ENCODE results near the gene MINPP1.

Gene MINPP1

GRCh38 chr10:87552248-87552929, 47.7 kb downstream of the MINPP1 start:
- TF ChIP-seq GATA2 (IDR thresholded peaks at IDR 0.05; ENCODE audit: low read depth, low read length) (no peak), GATA3 (IDR thresholded peaks at IDR 0.05; ENCODE audit: low read depth, low read length) (no peak)

- TF ChIP-seq GATA3 (IDR thresholded peaks at IDR 0.05; ENCODE audit: low read depth, low read length) (no peak), GATA2 (IDR thresholded peaks at IDR 0.05; ENCODE audit: low read depth, low read length) (no peak)
These were observed 52.7 kb downstream of the MINPP1 start for GRCh38 chr10:87557409-87557808.

GRCh38 chr10:87558333-87558732, 53.6 kb downstream of the MINPP1 start:
- no peak for TF ChIP-seq GATA3 (IDR thresholded peaks at IDR 0.05; ENCODE audit: low read depth, low read length)
- TF ChIP-seq GATA2 (IDR thresholded peaks at IDR 0.05; ENCODE audit: low read depth, low read length), result no peak

DNA sequence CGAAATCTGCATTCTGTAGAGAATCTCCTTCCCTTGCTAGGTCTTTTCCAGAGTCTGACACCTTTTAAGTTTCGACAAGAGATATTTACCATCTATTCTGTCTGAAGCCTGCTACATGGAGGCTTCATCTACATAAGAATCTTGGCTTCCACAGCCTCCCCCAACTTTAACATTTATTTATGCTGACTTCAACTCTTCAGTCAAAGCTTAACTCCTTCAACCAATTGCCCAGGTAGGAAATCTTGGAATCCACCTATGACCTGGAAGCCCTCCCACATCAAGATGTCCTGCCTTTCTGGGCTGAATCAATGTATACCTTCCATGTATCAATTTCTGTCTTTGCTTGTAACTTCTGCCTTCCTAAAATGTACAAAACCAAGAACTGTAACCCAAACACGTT, 54.7 kb downstream of the MINPP1 start:
- TF ChIP-seq GATA2 (IDR thresholded peaks at IDR 0.05; ENCODE audit: low read depth, low read length), result no peak
- TF ChIP-seq GATA3 (IDR thresholded peaks at IDR 0.05; ENCODE audit: low read depth, low read length), result no peak

- no peak for TF ChIP-seq GATA2 (IDR thresholded peaks at IDR 0.05; ENCODE audit: low read depth, low read length)
- no peak for TF ChIP-seq GATA3 (IDR thresholded peaks at IDR 0.05; ENCODE audit: low read depth, low read length)
These were observed 55.9 kb downstream of the MINPP1 start for GRCh38 chr10:87560495-87561129.

DNA sequence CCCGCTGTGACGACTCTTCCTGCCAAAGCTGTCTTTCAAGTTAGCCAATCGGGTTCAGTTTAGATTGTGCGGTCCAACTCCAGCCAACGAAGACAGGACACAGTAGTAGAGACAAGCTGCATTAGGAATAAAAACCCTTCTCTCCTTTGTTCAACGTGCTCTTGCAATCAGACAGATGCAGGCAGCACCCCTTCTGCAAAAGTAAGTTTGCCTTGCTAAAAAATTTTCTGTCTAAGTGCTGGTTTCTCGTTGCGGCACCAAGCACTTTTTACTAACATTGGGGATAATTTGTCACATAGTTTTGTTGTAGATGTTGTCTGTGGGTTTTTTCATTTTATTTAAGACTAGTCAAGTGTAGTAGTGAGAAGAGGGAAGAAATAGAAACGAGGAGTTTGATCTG, 58.1 kb downstream of the MINPP1 start:
- TF ChIP-seq GATA2 (IDR thresholded peaks at IDR 0.05; ENCODE audit: low read depth, low read length), result no peak
- TF ChIP-seq GATA3 (IDR thresholded peaks at IDR 0.05; ENCODE audit: low read depth, low read length), result no peak

GRCh38 chr10:87565010-87565409, 60.3 kb downstream of the MINPP1 start:
- TF ChIP-seq GATA3 (IDR thresholded peaks at IDR 0.05; ENCODE audit: low read depth, low read length) (no peak), GATA2 (IDR thresholded peaks at IDR 0.05; ENCODE audit: low read depth, low read length) (no peak)

DNA sequence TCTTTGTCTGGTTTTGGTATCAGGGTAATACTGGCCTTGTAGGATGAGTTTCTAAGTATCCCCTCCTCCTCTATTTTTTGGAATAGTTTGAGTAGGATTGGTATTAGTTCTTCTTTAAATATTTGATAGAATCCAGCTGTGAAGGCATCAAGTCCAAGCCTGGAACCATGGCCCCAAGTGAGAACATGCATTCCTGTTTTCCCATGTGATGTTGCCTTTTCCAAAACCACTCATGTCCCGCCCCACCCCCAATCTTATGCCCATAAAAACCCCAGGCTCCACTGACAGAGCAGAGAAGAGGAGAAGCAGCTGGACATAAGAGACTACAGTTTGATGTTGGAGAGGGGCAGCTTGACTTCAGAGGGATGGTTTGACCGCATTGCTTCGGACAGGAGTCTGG, 71.2 kb downstream of the MINPP1 start:
- TF ChIP-seq GATA3 (IDR thresholded peaks at IDR 0.05; ENCODE audit: low read depth, low read length) (no peak), GATA2 (IDR thresholded peaks at IDR 0.05; ENCODE audit: low read depth, low read length) (no peak)

DNA sequence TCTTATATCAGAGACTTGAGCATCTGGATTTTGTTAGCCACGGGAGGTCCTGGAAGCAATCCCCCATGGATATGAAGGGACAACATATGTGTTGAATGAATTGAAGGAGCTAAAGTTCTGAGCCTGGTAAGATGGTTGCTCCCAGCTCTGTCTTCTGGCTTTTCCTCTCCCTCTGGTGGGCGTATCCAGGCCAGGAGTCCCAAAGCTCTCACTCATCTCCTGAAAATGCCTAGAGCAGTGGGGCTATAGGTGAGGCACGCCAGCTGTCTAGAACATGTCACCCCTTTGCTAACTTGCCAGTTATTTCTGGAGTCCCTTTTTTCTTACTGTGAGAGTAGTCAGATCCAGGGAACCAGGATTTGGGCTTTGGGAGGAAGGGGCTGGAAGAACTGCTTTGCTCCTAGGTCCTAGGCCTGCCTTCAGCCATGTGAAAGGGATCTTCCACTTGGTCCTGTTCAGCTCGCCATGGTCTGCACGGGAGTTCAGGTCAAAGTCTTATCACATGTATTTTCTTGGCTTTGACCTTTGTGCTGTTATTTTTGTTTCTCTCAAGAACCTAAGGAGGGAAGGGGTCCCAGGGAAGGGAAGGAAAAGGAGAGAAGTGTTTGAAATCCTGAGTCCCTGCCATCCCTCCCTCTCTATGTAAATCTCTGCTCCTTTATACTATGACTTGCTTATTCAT, 73.6 kb downstream of the MINPP1 start:
- TF ChIP-seq GATA2 (IDR thresholded peaks at IDR 0.05; ENCODE audit: low read depth, low read length) (no peak), GATA3 (IDR thresholded peaks at IDR 0.05; ENCODE audit: low read depth, low read length) (no peak)

DNA sequence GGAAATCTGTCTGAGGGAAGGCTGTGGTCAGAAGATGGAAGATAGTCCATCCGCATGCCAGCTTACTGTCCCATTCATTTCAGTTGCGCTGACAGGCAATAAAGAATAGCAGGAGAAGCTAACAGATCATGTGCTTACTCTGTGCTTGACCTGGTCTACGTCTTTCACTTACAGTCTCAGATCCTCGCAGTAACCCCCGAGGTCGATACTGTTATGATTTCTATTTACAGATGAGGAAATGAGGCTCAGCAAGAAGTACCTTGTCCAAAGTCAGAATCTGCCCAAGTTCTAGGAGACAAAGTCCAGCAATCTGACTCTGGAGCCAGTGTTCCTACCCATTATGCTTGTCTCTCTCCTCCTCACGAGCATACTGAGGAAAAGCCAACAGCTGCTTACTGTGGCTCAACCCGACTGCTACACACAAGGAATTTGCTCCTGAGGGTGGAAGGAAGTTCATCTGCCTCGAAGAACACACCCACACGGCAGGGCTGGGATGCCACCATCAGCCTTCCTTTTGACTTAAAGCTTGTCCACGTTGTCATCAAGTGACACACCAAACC, 74.2 kb downstream of the MINPP1 start:
- TF ChIP-seq GATA3 (IDR thresholded peaks at IDR 0.05; ENCODE audit: low read depth, low read length), result no peak

DNA sequence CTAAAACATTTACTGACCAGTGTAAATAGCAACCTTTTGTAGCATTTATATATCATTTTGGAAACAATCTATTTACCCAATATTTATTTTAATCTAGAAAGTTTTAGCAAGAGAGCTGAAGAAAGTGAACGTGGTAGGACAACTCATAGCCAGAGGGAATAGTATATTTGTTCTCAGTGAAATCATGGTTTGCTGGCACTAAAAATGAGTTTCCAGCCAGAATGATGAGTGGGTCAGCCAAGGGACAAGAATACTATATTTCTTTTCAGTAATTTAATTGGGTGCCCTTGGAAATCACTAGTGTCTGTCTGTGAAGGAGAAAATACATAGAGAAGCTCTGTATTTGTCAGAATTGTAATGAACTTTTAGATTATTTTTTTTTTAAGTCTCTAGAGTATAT, 74.9 kb downstream of the MINPP1 start:
- TF ChIP-seq GATA2 (IDR thresholded peaks at IDR 0.05; ENCODE audit: low read depth, low read length) (no peak), GATA3 (IDR thresholded peaks at IDR 0.05; ENCODE audit: low read depth, low read length) (no peak)

DNA sequence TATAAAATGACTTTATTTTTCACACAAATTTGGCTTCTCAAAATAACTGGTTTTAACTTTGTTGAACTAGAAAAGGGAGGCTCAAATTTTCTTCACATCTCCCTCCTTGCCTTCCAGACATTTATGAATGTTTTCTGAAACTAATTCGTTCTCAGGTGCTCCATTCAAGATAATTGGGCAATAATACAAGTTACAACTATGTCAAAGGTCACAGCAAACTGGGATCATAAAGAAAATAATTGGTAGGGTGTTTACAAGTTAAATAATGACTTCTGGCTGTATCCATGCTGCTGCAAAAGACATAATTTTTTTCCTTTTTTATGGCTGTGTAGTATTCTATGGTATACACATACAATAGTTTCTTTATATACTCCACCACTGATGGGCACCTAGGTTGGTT, 75.3 kb downstream of the MINPP1 start:
- TF ChIP-seq GATA3 (IDR thresholded peaks at IDR 0.05; ENCODE audit: low read depth, low read length), result no peak
- TF ChIP-seq GATA2 (IDR thresholded peaks at IDR 0.05; ENCODE audit: low read depth, low read length), result no peak

DNA sequence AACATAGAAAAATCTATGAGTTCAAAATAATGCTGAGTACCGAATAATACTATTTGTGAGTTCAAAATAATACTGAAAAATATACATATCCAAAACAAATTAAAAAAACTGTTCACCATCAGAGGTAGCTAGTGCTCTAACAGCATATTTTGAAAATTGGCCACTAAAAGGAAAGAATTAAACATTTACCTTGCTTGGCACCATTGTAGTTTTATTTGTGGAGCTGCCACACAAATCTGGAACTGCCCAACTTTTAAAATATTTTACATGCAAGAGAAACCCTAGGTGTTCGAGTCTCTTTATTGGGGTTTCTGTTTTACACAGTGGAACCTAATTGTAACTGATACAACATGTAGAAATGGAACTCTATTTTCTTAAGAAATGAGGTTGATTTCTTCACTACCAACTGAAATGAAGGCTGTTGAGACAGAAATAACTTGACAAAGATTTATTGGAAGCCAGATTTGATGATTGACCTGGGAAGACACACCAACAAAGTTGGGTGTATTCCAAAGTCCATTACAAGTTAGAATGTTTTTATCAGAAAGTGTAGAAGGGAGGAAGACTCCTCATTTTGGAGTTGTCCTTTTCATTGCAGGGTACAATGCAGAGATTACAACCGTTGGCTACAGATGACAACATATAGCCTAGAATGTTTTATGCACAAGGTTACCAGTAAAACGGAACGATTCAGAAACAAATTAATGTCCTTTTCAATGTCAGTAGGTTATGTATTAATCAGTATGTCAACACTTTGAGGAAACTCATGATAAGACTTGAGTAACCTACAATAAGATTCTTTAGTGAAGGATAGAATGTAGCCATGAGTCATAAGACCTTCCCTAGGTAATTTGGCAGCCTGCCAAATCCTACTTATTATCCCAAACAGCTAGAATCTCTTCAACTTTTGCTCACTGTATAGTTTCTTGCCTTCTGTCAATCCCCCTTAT, 81.1 kb downstream of the MINPP1 start:
- TF ChIP-seq GATA2 (IDR thresholded peaks at IDR 0.05; ENCODE audit: low read depth, low read length) (no peak), GATA3 (IDR thresholded peaks at IDR 0.05; ENCODE audit: low read depth, low read length) (no peak)

- TF ChIP-seq GATA2 (IDR thresholded peaks at IDR 0.05; ENCODE audit: low read depth, low read length), result no peak
- TF ChIP-seq GATA3 (IDR thresholded peaks at IDR 0.05; ENCODE audit: low read depth, low read length), result no peak
These were observed 85.0 kb downstream of the MINPP1 start for GRCh38 chr10:87589645-87590051.

All from SH-SY5Y (cell line).